SH-SY5Y (cell line): ENCODE data around the gene PATJ.

Source experiments
- GATA2 ChIP-seq: IDR thresholded peaks from 2 replicates; pipeline ENCODE4 v1.6.1; 2011; ENCODE audit warnings: mild to moderate bottlenecking, low read depth, low read length
- GATA3 ChIP-seq: IDR thresholded peaks from 2 replicates; pipeline ENCODE4 v1.6.1; 2011; ENCODE audit warnings: low read depth, mild to moderate bottlenecking, low read length, moderate library complexity

The PATJ gene

DNA sequence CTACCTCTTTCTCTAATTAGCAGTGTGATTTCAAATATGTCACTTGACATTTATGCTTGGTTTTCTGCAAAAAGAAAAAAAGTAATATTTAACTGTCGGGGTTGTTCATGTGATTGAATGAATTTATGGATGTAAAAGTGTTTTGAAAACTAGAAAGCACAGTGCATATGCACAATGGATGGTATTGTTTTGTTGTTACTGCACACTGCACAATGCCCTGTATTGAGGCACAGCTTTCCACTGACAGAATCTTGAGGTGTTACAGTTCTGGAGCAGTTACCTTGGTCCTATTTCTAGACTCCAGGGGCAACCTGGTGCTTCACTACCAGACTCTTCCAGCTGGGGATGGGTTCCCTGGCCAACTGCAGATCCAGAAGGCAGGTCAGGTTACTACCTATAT is 335.5 kb downstream of the PATJ start:
- TF ChIP-seq GATA3 = no peak
- TF ChIP-seq GATA2 = no peak

DNA sequence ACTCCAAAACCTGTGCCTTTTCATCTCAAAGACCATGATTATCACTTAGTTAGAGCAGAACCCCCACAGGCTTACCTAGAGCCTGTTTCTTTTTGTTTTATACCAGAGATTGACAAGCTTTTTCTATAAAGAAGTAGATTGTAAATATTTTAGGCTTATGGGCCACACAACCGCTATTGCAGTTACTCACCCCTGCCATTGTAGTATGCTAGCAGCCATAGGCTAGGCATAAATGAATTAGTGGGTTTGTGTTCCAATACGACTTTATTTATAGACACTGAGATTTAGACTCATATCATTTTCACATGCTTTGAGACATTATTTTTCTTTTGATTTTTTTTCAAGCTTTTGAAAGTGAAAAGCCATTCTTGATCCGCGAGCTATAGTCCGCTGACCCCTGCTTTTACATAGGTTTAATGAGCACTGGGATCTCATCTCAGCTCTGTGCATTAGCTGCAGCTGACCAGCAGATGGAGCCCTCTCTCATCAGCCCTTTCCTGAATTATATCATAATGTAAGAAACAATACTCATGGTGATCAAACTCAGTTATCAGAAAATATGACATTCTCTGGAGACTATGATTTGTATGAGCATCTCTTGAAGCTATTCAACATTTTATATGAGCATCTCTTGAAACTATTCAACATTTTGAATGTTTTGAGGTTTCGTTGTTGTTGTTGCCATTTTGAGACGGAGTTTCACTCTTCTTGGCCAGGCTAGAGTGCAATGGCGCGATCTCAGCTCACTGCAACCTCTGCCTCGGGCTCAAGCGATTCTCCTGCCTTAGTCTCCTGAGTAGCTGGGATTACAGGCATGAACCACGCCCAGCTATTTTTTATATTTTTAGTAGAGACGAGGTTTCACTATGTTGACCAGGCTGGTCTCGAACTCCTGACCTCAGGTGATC is 340.4 kb downstream of the PATJ start:
- no peak for TF ChIP-seq GATA3
- no peak for TF ChIP-seq GATA2

DNA sequence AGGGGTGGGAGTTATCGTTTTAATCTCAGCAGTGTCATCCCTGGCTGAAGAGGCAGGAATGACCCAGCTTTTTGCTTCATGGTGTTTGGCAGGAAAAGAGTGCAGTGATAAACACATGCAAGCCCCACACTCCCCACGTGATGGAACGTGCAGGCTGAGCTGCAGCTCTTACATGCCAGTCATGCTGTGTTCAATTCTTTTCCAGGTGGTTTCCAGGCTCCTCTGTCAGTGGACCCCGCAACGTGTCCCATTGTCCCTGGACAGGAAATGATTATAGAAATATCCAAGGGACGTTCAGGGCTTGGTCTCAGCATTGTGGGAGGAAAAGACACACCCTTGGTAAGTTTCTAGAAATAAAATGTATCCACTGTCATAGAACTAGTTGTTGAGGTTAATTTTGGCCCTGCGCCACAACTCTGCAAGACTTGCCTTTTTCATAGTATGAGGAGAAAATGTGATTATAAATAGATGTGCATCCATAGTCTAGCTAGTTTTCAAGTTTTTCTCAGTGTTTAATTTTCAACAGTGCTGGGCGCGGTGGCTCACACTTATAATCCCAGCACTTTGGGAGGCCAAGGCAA is 342.1 kb downstream of the PATJ start:
- TF ChIP-seq GATA2 (no peak), GATA3 (no peak)

DNA sequence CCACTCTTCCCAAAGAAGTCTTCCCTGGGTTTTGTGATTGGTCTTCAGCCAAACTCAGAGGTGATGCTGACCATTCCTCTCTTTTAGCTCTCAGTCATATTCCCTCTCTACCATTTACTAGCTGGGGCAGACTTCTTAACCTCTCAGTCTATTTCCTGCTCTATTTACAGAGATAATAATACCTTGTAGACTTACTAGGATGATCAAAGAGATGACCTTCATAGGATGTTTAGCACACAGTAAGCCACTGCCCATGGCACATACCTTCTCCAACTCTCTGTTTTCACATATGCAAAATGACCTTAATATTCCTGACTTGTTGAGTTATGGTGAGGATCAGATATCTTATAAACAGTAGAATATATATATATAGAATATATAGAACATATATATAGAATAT is 346.2 kb downstream of the PATJ start:
- TF ChIP-seq GATA3 (no peak), GATA2 (no peak)

DNA sequence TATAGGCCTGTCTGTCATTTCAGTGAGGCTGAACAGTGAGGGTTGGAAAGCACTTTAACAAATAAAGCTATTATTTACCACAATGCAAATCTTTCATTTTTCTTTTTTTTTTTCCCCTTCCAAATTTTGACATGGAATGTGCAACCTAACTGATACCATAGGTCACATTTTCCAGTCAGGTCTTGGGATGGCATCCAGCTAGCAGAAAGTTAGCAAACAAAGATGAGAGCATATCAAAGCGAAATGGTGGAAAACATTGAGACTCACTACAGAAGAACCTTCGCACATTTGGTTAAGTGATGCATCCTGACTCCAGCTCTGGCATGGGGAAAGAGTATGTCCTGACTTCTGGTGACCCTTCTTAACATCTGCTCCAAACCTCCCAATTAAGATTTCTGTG is 347.3 kb downstream of the PATJ start:
- no peak for TF ChIP-seq GATA2
- TF ChIP-seq GATA3 = no peak

DNA sequence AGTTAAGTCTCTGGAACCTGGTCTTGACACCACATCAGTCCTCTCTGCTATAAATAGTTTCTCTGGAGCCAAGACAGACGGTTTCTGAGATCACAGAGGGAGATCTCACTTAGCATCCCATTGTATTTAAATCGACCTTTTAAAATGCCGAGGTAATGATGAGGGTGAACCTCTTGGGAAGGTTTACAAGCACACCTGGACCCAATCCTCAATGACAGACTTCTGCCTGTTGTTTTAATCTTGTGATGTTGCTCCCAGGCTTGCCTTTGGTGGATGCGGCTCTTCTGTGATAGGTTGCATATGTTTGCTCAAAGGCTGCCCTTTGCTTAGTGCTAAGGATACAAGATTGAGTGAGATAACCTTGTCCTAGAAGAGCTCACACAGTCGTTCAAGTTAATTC is 347.7 kb downstream of the PATJ start:
- TF ChIP-seq GATA2 (no peak), GATA3 (no peak)

DNA sequence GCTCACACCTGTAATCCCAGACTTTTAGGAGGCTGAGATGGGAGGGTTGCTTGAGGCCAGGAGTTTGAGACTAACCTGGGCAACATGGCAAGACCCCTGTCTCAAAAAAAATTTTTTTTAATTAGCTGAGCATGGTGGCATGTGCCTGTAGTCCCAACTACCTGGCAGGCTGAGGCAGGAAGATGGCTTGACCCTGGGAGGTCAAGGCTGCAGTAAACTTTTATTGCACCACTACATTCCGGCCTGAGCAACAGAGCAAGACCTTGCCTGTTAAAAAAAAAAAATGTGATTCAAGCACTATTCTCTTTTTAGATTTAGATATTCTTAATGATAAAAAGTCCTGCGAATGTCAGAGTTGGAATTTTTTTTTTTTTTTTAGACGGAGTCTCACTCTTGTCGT is 349.8 kb downstream of the PATJ start:
- TF ChIP-seq GATA2 (no peak), GATA3 (no peak)

DNA sequence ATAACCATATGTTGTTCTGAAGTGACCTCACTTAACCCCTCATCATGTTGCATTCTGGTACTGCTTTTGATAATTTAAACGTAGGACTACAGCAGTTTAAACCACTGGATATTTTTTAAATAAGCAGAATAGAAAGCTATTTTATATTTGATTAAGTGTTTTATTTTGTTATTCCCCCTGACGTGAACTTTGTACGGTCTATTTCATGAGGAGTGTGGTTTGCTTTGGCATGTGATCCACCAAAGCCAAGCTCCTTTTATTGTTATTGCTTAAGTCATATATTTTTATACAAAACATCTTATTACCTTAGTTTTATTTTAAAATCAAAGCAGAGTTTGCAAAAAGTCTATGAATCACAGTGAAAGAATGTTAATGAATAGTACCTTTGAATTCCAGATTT is 351.0 kb downstream of the PATJ start:
- TF ChIP-seq GATA2 = no peak
- TF ChIP-seq GATA3 = no peak

DNA sequence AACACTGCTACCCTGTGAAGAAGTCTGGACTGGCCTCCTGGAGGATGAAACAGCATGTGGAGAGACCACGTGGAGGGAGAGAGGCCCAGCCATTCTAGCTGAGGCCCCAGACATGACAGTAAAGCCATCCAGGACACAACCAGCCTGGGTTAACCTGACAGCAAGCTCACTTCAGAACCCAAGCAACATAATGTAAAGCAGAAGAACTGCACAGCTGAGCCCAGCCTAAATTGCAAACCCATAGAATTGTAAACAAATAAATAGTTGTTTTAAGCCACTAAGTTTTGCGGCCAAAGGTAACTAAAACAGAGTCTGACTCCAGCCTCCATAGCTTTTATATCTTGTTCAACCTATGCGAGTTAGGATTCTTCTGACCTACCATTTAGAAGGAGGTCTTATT is 355.2 kb downstream of the PATJ start:
- TF ChIP-seq GATA2 (no peak), GATA3 (no peak)

DNA sequence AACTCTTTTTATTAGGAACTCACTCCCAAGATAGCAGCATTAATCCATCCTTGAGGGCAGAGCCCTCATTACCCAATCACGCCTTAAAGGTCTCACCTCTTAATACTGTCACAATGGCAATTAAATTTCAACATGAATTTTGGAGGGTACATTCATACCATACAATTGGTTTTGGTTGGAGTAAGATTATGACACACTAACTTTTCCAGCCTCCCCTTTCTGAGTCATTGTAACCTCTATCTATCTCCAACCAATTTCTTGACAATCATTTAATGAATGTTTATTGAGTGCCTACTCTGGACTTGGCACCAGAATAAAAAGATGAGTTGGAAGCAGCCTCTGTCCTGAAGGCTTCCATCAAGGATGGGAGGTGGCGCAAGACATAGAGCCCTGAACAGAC is 358.2 kb downstream of the PATJ start:
- no peak for TF ChIP-seq GATA2
- TF ChIP-seq GATA3 = no peak

DNA sequence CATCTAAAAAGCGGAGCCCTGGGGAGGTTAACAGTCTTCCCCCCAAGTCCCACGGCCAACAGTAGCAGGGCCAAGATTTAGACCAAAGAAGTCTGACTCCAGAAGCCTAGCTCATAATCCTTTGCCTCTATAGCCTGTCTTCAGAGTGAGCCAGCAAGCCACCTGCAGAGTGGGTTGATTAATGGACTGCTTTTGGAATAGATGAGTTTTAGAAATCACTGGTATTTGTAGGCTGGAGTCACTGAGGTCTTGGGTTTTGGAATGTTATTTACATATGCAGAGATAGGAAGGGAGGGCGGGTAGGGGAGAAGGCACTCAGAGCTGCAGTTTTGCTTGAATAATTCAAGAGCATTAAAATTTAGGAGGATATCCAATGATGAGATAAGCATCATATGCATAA is 361.6 kb downstream of the PATJ start:
- no peak for TF ChIP-seq GATA3
- TF ChIP-seq GATA2 = no peak

DNA sequence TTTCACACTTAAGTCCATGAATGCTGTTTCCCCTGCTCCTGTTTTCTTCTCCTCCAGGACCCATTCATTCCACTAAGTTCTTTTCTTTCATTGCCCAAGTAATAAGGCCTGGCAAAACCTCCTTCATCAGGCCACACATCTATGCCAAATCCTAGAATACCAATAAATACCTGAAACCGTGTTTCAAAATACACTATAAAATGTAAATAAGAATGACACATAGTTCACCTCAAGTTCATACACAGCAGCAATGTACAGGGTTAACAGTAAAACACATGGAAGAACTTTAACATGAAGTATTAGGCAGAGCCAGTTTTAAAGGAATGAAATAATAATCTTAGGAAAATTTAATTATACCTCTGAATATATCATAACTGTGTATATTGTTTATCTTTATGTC is 365.6 kb downstream of the PATJ start:
- no peak for TF ChIP-seq GATA3
- TF ChIP-seq GATA2 = no peak

DNA sequence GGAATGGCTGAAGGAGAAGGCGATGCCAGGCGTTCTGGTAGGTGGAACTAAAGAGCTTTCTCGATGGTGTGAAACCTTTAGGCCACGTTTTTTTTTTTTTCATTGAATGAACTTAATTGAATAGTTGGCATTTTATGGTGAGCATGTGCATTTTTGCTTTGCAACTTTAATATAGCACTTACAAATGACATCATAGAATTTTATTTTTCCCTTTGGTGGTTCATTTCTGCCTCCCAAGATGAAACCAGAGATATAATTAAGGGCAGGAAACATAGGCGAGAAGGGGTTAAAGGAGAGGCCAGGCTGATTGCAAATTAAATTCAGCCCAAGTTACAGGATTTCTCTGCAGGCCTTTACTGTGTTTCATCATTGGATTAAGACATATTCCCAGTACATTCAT is 366.8 kb downstream of the PATJ start:
- TF ChIP-seq GATA3 (no peak), GATA2 (no peak)

DNA sequence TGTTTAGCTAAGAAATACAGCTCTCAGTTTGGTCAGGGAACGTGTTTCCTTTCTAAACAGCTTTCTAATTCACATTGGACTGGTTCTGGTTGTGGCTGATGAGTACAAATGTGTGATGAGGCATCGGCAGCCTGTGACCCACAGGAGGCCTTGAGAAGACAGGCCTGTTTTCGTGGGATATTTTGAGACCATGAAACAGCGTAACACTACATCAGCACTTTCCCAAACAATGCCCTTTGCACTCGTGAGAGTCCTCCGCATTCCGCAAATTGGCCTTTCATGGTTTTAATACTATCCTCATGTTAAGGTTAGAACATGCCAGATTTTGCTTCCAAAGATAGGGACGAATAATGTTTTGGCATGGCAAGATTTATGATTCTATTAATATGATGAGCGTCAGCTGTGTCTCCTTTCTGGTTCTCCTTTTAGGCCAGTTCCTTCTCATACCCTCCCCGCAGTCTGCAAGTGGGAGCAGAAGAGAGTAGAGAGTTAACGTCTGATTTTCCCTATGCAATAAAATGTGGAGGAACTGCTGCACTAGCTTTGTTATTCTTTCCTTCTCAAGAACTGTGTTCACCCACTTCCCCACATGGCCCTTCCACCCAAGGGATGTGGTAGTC is 368.0 kb downstream of the PATJ start:
- TF ChIP-seq GATA2 = no peak
- TF ChIP-seq GATA3 = no peak

DNA sequence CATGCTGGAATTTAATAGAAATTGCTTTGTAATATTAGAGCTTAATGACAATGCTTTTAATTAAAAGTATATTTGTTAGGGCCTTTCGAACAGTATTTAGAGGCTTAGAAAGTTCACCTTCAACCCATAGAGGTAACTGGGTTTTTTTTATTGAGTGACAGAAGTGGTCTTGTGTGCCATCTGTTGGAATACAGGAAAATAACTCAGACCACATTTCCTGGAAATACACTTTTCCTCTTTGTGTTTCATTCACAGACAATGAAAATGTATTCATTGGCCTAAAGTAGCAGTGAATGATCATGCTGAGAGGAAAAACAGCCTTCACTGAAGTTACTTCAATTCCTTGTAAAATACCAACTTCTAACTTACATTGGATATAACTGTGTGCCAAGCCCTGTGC is 368.8 kb downstream of the PATJ start:
- TF ChIP-seq GATA2 (no peak), GATA3 (no peak)

DNA sequence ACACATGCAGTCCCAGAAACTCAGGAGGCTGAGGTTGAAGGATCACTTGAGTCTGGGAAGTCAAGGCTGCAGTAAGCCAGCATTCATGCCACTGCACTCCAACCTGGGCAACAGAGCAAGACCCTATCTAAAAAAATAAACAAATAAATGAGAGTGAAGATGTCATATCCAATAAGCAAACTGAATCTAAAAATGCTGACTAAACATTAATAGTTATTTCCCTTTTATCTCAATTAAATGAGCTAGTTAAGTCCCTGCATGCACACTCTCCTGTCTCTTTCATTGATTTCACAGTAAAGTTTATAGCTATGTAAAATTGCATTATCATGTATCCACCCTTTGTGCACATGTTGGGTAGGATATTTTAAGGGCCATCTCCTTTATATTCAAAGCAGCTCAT is 371.2 kb downstream of the PATJ start:
- TF ChIP-seq GATA3 (no peak), GATA2 (no peak)
